Kidney (tissue), 14 donors: ENCODE measurements around the gene FAM168B. TPM values are rescaled to one million over a fixed set of nuclear protein-coding genes. Genes with fewer than 3 reads are reported as not detected.

ENCODE experiments used
- DNase-seq, 5 donors: peaks; one replicate each; pipeline ENCODE4 v3.0.0-alpha.2; 2013 to 2020
- FAIRE-seq: peaks from 2 replicates; lab custom pipeline; 2012; peaks lifted over from hg19 to GRCh38; lab: Jason Lieb, UNC
- H3K27ac ChIP-seq, 2 donors: one replicate each; pipeline ENCODE4 v1.7.0; 2013; ENCODE audit warnings: low read depth in 2 of 2, low read length in 2 of 2, inconsistent platforms in 1 of 2
- H3K27me3 ChIP-seq: one replicate; pipeline ENCODE4 v1.7.1; 2013; ENCODE audit warnings: low read length, inconsistent platforms; ENCODE audit not compliant: control insufficient read depth, insufficient read depth
- H3K36me3 ChIP-seq, 3 donors: one replicate each; pipeline versions ENCODE4 v1.7.0 to v1.7.1; 2013; ENCODE audit warnings: low read length in 3 of 3, control low read depth in 1 of 3, inconsistent platforms in 1 of 3; ENCODE audit not compliant: insufficient read depth in 3 of 3, control insufficient read depth in 2 of 3
- H3K4me1 ChIP-seq, 3 donors: one replicate each; pipeline versions ENCODE4 v1.7.0 to v1.7.1; 2013; ENCODE audit warnings: low read length in 3 of 3, inconsistent platforms in 1 of 3, low read depth in 1 of 3; ENCODE audit not compliant: control insufficient read depth in 2 of 3, insufficient read depth in 2 of 3
- H3K4me3 ChIP-seq, 3 donors: one replicate each; pipeline versions ENCODE4 v1.7.0 to v1.8.1; 2013; ENCODE audit warnings: low read length in 3 of 3, control low read depth in 1 of 3, inconsistent platforms in 1 of 3
- H3K9ac ChIP-seq, 3 donors: one replicate each; pipeline versions ENCODE4 v1.7.0 to v1.7.1; 2013; ENCODE audit warnings: low read length in 3 of 3, control low read depth in 1 of 3, inconsistent platforms in 1 of 3
- H3K9me3 ChIP-seq, 3 donors: one replicate each; pipeline versions ENCODE4 v1.7.0 to v1.7.1; 2013; ENCODE audit warnings: low read length in 3 of 3, control low read depth in 1 of 3, inconsistent platforms in 1 of 3; ENCODE audit not compliant: control insufficient read depth in 2 of 3, insufficient read depth in 1 of 3
- intact Hi-C: fragments of 100-400 bp; cut with DNase I; formaldehyde crosslinking; loops from one replicate; pipeline ENCODE4 v1.11.1; 2022
- polyA plus RNA-seq: library from polyadenylated mRNA; stranded (reverse); fragments of 350-450 nt; fragmentation: Illumina TruSeq; extraction: RNeasy Lipid Tissue Mini Kit (QIAGEN cat#74804); gene quantifications from one replicate; pipeline ENCODE4 v1.2.3, GENCODE V29; 2014; ENCODE audit warnings: low read depth, low replicate concordance; ENCODE audit not compliant: insufficient read depth
- total RNA-seq: library from RNA; stranded (reverse); fragmentation: NEBNext Ultra II Directional; extraction: Animal tissue kit (Norgen Biotek cat#: 25700); gene quantifications from one replicate; pipeline ENCODE4 v1.2.1, GENCODE V29; 2021
- TF ChIP-seq, protein P1 (sequence below): IDR thresholded peaks from 3 replicates; pipeline ENCODE4 v1.5.1; 2012; ENCODE audit warnings: mild to moderate bottlenecking, moderate library complexity, borderline replicate concordance; ENCODE audit not compliant: insufficient read depth; ENCODE audit errors: extremely low read depth
- donor health status: control.
- donor health status: control.
- donor health status: control.
- donor health status: control.
- donor health status: control.
- donor health status: DM: yes; HTN: yes; CAD: no.
- donor health status: Normal renal cell carcinoma (clear cell type).

FAM168B gene
- total and polyA plus RNA-seq, 2 donors from 2014 or later, result 34.1 to 89.9 TPM

DNA sequence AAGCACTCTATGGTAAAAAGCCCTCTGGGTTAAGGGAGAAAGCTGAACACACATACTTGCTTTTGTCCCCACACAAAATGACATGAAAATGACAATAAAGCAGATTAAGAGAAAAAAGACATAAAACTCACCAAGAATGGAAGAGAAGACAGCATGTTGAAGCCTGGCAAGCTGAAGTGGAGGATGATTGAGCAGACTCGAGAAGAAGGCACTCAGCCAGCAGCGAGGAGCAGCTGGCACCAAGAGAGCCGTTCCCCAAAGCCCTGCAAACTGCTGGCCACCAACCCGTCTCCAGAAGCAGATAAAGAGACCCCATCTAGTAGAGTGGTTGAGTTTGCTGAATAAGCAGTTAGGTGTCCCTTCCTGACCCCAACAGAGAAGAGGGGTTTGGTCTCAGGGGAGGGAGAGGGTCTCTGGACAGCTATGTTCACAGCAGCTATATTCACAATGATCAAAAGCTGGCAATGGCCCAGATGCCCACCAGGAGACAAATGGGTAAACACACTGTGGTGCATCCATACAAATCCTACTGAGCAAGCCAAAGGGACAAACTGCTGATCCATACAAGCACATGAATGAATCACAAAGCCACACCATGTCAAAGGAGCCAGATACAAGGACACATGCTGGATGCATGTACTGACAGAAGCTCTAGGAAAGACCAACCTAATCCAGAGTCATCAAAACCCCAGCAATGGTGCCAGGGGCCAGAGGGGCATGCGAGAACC is 36.9 kb downstream of the FAM168B start:
- Histone ChIP-seq H3K4me3 (no peak overlapping the region), H3K36me3 (peaks cover 6 to 47% (median 15%) of the 10 kb centered on the region in 3 donors), H3K9me3 (no peaks in the 10 kb centered on the region), H3K9ac (no peak overlapping the region), H3K27me3 (no peaks in the 10 kb centered on the region), H3K4me1 (peaks cover 0 to 9% (median 0%) of the 10 kb centered on the region in 3 donors), H3K27ac (no peak overlapping the region)
- TF ChIP-seq, protein P1, sequence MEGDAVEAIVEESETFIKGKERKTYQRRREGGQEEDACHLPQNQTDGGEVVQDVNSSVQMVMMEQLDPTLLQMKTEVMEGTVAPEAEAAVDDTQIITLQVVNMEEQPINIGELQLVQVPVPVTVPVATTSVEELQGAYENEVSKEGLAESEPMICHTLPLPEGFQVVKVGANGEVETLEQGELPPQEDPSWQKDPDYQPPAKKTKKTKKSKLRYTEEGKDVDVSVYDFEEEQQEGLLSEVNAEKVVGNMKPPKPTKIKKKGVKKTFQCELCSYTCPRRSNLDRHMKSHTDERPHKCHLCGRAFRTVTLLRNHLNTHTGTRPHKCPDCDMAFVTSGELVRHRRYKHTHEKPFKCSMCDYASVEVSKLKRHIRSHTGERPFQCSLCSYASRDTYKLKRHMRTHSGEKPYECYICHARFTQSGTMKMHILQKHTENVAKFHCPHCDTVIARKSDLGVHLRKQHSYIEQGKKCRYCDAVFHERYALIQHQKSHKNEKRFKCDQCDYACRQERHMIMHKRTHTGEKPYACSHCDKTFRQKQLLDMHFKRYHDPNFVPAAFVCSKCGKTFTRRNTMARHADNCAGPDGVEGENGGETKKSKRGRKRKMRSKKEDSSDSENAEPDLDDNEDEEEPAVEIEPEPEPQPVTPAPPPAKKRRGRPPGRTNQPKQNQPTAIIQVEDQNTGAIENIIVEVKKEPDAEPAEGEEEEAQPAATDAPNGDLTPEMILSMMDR, result no peak
- DNase-seq (no peak), FAIRE-seq (no peak)
- intact Hi-C loops, result no loop called here

DNA sequence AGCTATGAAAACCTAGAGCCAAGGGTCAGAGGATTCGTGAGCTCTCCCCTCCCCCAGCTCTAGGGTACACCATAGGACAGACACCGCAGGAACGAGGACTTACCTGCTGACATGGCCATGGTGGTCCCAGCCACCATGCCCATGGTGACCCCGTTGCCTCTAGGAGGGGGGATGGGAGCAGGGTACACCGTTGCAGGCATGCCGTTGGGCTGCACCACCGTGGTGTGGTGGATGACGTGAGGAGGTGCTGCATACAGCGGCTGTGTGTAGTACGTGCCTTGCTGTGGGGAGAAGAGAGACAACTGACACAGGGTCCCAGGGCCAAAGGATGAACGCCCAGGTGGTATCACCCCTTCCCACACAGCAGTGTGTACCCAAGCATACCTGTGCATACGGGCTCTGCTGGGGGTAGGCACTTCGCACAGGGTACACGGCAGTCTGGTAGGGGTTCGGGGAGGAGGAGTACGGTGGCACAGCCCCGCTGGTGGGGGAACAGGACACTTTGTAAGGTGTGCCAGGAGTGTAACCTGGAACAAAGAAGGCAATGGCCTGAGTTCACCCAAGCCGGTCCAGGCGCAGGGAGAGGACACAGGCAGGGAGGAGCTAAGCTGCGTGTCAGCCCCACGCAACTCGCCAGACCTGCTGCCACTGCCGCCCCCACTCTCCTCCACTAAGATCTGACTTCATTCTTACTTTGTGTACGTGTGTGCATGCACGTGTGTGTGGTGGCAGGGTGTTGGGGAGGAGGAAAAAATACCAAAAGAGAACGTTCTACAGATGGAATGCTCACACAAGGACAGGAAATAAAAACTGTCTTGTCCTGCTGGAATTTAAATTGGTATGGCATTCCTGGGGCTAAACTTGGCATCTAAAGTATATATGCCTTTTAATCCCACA is 37.8 kb downstream of the FAM168B start:
- FAIRE-seq, result no peak
- Histone ChIP-seq H3K9me3 (no peaks in the 10 kb centered on the region), H3K27me3 (no peaks in the 10 kb centered on the region), H3K27ac (no peak overlapping the region), H3K4me1 (peaks cover 0 to 9% (median 0%) of the 10 kb centered on the region in 3 donors), H3K36me3 (peaks cover 6 to 55% (median 16%) of the 10 kb centered on the region in 3 donors), H3K9ac (no peak overlapping the region), H3K4me3 (no peak overlapping the region)
- peak in 1 of 5 donors; percentile 49 for DNase-seq
- TF ChIP-seq, protein P1, result no peak
- intact Hi-C loops, result no loop called here

DNA sequence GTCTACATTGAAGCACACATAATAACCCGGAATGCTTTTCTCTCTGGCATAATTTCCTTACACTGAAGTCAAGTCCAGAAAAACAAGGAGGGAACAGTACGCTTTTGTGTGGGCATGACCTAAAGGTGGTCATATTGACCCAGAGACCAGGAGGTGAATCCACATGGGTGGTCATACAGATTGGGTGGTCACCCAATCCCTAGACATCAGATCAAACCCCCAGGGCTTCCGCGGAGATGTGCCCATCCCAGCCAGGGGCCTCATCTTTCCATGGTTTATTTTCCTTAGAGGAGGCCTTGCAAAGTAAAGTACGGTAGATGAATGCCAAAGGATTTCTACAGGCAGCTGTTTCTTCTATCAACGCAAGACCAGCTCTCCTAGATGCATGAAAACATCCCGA is 38.8 kb downstream of the FAM168B start:
- Histone ChIP-seq H3K4me3 (no peak overlapping the region), H3K36me3 (peaks cover 6 to 64% (median 21%) of the 10 kb centered on the region in 3 donors), H3K4me1 (peaks cover 0 to 9% (median 0%) of the 10 kb centered on the region in 3 donors), H3K9me3 (no peaks in the 10 kb centered on the region), H3K9ac (no peak overlapping the region), H3K27me3 (no peaks in the 10 kb centered on the region), H3K27ac (no peak overlapping the region)
- no peak for DNase-seq
- TF ChIP-seq, protein P1, result no peak
- intact Hi-C loops, result no loop called here
- no peak for FAIRE-seq
